DMS79 (cell line): ENCODE data around the gene JADE2.

Experiments used
- DNase-seq: peaks from one replicate; lab custom pipeline; 2025; lab: John Stamatoyannopoulos, UW

JADE2 gene

GRCh38 chr5:134530301-134531077 is 5.0 kb downstream of the JADE2 start:
- DNase-seq: no peak

GRCh38 chr5:134533115-134533815 is 7.8 kb downstream of the JADE2 start:
- DNase-seq: no peak

DNA sequence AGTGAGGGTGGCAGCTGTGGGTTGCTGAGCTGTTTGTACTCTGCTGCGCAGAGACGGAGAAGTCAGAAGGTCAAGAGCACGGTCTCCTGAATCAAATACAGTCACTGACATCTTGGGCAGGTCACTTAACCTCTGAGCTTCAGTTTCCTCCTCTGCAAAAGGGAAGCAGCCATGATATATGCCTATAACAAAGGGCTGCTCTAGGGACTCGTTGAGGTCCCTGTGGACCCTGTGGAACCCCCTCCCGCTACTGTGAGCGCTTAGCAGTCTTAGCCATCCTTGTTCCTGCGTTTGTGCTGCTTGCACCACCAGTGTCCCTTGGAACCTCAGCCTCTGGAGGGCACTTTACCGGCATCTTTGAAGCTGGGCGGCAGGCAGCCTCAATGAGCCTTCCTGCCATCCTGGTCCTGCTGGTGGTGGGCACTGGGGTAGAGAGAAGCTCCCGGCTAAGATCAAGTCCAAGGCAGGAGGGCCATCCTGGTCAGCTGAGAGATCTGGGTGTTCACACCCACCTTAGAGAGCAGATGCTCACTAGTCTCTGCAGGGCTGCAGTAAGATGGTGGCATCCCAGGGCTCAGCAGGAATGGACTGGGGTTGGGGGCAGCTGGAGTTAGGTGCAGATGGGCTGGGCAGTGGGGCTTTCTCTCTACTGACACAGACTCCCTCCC is 8.7 kb downstream of the JADE2 start:
- DNase-seq: no peak

DNA sequence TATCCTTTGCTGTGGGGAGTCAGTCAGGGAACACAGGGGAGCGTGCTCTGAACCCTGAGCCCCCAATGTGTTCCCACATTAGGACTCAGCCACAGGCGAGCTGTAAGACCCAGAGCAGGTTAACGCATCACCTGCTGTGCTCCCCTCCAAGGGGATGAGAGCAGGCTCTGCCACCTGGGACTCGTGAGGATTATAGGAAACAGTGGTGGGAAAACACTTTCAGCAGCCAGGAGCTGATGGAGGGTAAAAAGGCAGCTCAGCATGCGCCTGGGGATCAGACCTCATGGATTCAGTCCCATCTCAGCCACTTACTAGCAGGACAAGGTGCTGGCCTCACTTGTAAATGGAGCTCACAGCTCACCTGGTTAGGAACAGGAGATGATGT is 9.2 kb downstream of the JADE2 start:
- DNase-seq: no peak

DNA sequence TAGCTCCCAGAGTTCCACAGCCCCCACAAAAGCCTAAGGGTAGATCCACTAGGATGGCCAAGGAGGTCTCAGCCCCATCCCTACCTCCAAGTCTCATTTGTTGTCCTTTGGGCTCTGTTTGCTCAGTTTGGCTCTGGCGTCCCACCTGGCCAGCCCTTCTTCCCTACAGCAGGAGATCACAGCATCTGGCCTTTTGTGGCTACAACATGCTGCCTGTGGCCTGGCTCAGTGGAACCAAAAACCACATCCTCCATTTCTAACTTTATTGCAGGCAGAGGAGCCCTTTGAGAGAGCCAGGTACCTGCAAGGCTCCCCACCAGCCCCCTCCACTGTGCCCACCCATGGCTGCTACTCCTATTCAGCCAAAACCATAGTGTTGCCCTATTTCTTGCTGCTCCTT is 11.4 kb downstream of the JADE2 start:
- DNase-seq: no peak

DNA sequence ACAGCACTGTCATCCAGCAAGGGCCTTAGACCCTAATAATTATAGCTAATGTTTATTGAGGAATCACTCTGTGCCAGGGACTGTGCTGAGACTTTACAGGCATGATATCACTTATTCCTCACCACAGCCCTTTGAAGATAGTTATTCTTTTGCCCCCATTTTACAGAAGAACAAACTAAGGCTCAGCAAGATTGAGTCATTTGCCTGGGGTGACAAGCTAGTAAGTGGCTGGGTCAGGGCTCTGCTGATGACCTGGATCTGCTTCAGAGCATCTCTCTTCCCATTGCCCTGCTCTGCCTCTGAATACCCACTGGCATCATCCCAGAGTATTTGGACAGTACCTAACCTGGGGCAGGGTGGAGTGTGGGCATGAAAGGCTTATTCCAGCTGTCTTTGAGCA is 11.8 kb downstream of the JADE2 start:
- no peak for DNase-seq

DNA sequence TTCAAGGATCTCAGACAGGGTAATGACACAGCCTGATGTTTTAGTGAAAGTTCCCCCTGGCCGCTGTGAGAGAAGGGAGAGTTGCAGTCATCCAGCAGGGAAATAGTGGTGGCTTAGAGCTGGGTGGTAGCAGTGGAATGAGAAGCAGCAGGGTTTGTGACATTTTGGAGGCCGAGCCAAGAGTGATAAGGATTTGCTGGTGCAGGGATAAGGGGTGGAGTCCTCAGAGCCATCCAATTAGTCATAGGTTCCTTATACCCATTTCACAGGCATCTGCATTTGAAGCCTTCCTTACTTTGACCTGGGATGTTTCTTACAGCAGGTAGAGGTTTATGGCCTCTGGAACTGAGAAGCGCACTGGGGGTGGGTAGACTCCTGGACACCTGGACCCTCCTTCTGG is 12.8 kb downstream of the JADE2 start:
- DNase-seq: no peak

DNA sequence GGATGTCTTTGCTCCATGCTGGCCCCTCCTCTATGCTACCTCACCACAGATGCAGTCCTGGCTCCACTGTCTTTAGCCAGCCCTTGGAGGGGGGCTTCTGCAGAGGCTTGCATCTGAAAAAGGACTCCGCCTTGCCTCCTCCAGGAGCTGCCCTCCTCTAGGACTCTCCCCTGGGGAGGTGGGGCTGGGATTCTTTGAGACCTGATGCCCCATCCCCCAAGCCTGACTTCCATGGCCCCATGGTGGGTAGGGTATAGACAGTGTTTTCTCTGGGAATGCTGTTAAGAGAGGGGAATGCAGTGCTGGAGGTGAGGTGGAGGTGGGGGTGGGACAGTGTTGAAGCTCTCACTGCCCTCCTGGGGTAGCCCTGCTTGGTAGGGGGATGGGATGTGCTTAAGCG is 14.3 kb downstream of the JADE2 start:
- DNase-seq: no peak

- DNase-seq: peak; percentile 60
Measured at GRCh38 chr5:134540747-134541733, 15.6 kb downstream of the JADE2 start.

- no peak for DNase-seq
Measured at GRCh38 chr5:134541736-134542376, 16.4 kb downstream of the JADE2 start.

DNA sequence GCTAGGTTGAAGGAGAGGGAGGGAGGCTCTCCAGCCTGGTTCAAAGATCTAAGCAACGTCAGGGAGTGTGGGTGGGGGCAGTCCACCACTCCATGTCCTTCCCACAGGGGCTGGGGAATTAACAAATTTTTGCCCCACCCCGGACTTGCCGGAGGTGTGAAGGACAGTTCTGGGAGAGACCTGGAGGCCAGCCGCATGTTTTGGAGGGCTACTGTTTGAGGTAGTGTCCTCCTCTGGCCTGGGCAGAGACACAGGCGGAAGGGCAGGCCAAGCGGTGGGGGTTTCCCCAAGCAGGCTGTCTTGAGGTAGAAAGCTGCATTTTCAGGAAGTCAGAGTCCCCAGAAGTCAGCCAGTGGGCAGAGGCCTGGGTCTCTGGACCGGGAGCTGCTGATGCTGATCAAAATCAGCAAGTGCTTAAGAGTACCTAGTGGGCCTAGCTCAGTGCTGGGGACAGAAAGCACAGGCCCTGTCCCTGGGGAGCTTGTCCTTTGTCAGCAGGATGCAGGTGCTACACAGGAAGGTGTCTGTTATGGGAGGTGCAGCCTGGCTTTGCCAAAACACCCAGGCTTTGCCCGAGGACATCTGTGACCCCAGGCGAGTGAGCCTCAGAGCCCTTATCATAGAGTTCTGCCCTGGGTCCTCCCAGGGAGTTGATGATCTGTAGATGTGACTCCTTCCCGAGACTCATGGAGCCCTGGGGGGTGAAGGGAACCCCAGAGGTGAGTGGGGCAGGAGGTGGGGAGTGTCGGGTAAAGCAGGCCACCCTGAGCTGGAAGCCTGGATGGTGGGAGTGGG is 18.5 kb downstream of the JADE2 start:
- DNase-seq: no peak

DNA sequence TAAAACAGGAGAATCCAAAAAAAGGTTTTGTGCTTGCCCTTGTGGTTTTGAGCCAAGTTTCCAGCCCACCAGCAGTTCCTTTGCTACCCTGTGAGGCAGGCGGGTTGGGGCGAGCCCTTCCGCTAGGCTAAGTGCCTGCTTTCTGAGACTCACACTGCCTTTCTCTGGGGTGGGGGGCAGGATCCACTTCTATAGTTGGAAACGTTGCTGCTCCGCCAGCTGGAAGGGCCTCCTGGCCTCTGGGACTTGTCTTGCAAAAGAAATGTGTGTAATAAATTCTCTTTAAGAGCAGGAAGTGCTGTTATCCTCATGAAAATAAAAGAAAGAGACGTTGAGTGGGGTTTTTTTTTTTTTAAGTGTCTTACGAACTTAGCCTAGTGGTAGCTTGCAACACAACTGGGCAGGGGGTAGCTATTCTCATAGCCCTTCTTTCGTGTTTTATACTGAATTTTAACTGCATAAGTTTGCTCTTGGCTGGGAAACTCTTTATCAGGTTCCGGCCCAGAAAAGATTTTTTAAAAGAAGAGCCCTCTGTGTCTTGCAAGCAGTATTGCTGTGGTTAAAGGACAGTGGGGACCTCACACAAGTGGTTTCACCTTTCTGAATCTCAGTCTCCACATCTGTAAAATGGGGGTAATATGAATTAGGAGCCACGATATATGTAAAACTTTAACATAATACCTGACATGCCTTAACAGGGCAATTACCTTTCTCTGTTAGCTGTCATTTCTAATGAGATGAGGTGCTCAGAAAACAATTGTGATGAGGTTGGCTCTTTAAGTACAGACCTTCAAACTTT is 19.8 kb downstream of the JADE2 start:
- peak; percentile 8 for DNase-seq

DNA sequence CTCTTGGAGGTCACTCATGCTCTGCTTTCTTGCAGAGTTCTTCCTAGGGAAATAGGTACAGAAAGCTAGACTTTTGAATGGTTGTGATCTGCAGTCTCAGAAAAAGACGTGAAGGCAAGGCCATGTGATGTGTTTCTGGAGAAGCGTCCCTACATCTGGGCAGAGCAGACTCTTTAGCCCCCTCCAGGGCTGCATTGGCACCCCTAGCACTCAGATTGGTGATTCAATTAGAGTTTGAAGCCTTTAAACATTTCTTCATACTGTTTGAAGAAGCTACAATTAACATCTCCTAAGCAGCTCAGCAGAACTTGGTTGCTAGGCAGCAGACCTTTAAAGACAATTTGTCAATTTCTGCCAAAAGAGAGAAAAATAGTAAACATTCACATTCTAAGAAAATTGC is 21.6 kb downstream of the JADE2 start:
- no peak for DNase-seq

- no peak for DNase-seq
Measured at GRCh38 chr5:134547579-134547978, 22.1 kb downstream of the JADE2 start.

DNA sequence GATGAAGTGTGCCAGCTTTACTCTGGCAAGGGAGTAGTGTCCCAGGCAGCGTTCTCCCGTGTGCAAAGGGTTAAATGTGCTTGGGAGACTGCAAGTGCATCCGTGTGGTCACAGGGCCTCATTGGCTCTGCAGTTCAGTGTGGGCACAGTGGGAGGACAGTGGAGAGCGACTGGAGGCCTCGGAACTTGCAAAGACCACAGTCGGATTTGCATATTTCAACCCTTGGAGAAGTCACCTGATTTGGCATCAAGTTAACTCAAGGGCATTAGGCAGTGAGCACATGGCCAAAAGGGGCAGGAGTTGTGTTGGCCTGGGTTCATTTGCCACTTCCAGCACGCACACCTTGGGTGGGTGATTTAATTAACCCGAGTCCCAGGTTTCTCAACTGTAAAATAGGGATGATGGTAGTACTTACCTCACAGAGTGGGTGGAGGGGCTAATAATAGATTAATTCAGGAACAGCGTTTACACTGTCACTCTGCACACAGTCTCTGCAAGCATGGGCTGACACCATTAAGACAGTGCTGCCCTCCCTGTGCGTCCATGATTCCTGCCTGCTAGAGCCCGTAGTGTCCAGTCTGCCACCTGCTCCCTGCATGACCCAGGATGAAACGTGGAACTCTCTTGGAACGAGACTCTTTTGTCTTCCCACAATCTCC is 22.7 kb downstream of the JADE2 start:
- no peak for DNase-seq

GRCh38 chr5:134549714-134550113 is 24.2 kb downstream of the JADE2 start:
- no peak for DNase-seq

DNA sequence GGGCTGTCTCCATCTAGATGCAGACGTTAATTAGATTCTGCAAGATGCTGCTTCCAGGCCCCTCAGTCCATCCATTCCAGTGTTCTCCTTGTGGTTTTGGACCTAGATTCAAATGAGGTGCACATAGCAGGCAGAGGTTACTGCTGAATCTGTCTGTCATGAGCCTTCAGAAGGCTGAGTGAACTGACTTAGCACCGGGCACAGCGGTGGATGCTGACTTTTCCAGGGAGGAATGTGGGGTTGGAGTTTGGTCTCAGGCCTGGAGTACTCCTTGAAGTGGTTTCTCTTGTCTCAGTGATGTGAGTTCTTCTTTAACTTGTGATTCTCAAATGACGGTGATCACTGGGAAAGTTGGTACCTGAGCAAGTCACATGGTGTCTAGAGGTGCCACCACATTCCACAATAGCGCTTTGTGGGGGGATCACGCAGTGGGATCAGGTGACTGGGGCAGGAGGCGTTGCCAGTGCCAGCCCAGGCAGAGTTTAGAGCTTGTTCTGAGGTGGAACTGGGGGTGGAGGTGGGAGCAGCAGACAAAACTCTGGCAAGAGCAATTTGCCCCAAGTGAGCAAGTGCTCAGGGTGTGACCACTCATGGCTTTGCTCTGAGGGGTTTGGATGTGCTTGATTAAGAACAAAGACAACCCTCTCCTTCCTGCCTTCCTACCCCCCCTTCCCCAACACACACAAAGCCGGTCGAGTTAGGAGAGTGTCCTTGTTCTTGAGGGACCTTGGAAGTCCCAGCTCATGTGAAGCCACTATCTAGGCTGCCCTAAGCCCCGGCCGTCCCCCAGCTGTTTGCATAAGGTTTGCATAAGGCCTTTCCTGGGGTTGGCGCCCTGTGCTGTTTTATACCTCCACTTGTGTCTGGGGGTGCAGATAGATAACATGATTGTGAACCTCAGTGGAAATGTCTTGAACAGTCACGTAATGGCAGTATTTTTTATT is 25.1 kb downstream of the JADE2 start:
- DNase-seq: no peak

GRCh38 chr5:134551901-134552300 is 26.4 kb downstream of the JADE2 start:
- no peak for DNase-seq
